ENCODE results near the gene GALNT1.

- TF ChIP-seq CTCF (IDR thresholded peaks at IDR 0.05 in 4 of 5, conservative IDR thresholded peaks at IDR 0.05 in 1 of 5) (no peak), POLR2A (IDR thresholded peaks at IDR 0.05) (no peak)
These were observed 135.6 kb downstream of the GALNT1 start for GRCh38 chr18:35717182-35717581.

All from gastrocnemius medialis (tissue), 4 donors.